KMS-11 (cell line): ENCODE measurements around the gene PMVK.
A peak's percentile ranks its signal among the peaks of the same experiment; 100 is the strongest.

Experiments
- H2AFZ ChIP-seq: fragments of 200-600 bp; sonication (generic); 2 replicates; pipeline ENCODE4 v1.6.1; 2016; ENCODE audit warnings: antibody characterized with exemption, mixed run types, low read depth
- H3K27ac ChIP-seq: fragments of 200-600 bp; sonication (generic); 2 replicates; pipeline ENCODE4 v1.6.1; 2016; ENCODE audit warnings: mild to moderate bottlenecking, mixed run types
- H3K27me3 ChIP-seq: fragments of 200-600 bp; sonication (generic); 2 replicates; pipeline ENCODE4 v1.6.1; 2017; ENCODE audit warnings: mild to moderate bottlenecking, low read depth, mixed run types, moderate library complexity; ENCODE audit not compliant: insufficient read depth
- H3K36me3 ChIP-seq: fragments of 200-600 bp; sonication (generic); 2 replicates; pipeline ENCODE4 v1.6.1; 2017; ENCODE audit warnings: mild to moderate bottlenecking, mixed run types; ENCODE audit not compliant: insufficient read depth
- H3K4me1 ChIP-seq: fragments of 200-600 bp; sonication (generic); 2 replicates; pipeline ENCODE4 v1.6.1; 2016; ENCODE audit warnings: mild to moderate bottlenecking, low read depth, mixed run types; ENCODE audit not compliant: poor library complexity, severe bottlenecking
- H3K4me2 ChIP-seq: fragments of 200-600 bp; sonication (generic); 2 replicates; pipeline ENCODE4 v1.7.0; 2016; ENCODE audit warnings: mild to moderate bottlenecking, mixed run types
- H3K4me3 ChIP-seq: fragments of 200-600 bp; sonication (generic); IDR thresholded peaks from 2 replicates; pipeline ENCODE4 v1.6.1; 2017; ENCODE audit warnings: low read depth, low read length, mixed read lengths; ENCODE audit not compliant: insufficient read depth
- H3K79me2 ChIP-seq: fragments of 200-600 bp; sonication (generic); 2 replicates; pipeline ENCODE4 v1.6.1; 2016; ENCODE audit warnings: low read depth, mixed run types; ENCODE audit not compliant: insufficient read depth
- H3K9ac ChIP-seq: fragments of 200-600 bp; sonication (generic); 2 replicates; pipeline ENCODE4 v1.6.1; 2016; ENCODE audit warnings: mild to moderate bottlenecking, mixed run types
- H4K20me1 ChIP-seq: fragments of 200-600 bp; sonication (generic); 2 replicates; pipeline ENCODE4 v1.6.1; 2016; ENCODE audit warnings: mild to moderate bottlenecking, mixed run types; ENCODE audit not compliant: insufficient read depth
- CTCF ChIP-seq: fragments of 200-600 bp; sonication (generic); conservative IDR thresholded peaks from 2 replicates; pipeline ENCODE4 v1.6.1; 2017; ENCODE audit warnings: low read depth, mild to moderate bottlenecking, antibody characterized with exemption, low read length, moderate library complexity, mixed read lengths

Gene PMVK

GRCh38 chr1:154878371-154879037, 58.0 kb downstream of the PMVK start:
- Histone ChIP-seq H3K9ac (no peak overlapping the region), H2AFZ (peak overlapping the region; percentile 6; the same call in 1 of the 2 replicates), H3K27me3 (no peaks in the 10 kb centered on the region), H3K4me1 (peaks cover 11% of the 10 kb centered on the region), H3K36me3 (no peaks in the 10 kb centered on the region), H4K20me1 (no peaks in the 10 kb centered on the region), H3K4me3 (no peak overlapping the region), H3K4me2 (peak overlapping the region; percentile 6; the same call in 1 of the 2 replicates), H3K27ac (no peak overlapping the region), H3K79me2 (no peaks in the 10 kb centered on the region)
- TF ChIP-seq CTCF: peak; percentile 100

GRCh38 chr1:154877370-154877974, 59.0 kb downstream of the PMVK start:
- Histone ChIP-seq H3K9ac (no peak overlapping the region), H3K4me1 (peaks cover 11% of the 10 kb centered on the region), H3K36me3 (no peaks in the 10 kb centered on the region), H4K20me1 (no peaks in the 10 kb centered on the region), H3K4me2 (no peak overlapping the region), H3K27ac (no peak overlapping the region), H3K27me3 (no peaks in the 10 kb centered on the region), H3K79me2 (no peaks in the 10 kb centered on the region), H2AFZ (no peak overlapping the region), H3K4me3 (no peak overlapping the region)
- no peak for TF ChIP-seq CTCF

GRCh38 chr1:154876842-154877369, 59.6 kb downstream of the PMVK start:
- no peak overlapping the region for H3K4me2 ChIP-seq
- H3K36me3 ChIP-seq: no peaks in the 10 kb centered on the region
- no peak overlapping the region for H3K27ac ChIP-seq
- H3K4me1 ChIP-seq: peaks cover 12% of the 10 kb centered on the region
- no peaks in the 10 kb centered on the region for H3K79me2 ChIP-seq
- no peak overlapping the region for H2AFZ ChIP-seq
- H3K27me3 ChIP-seq: no peaks in the 10 kb centered on the region
- H3K4me3 ChIP-seq: no peak overlapping the region
- H3K9ac ChIP-seq: no peak overlapping the region
- no peaks in the 10 kb centered on the region for H4K20me1 ChIP-seq
- TF ChIP-seq CTCF: no peak
